Brain microvascular endothelial cell (primary cell): ENCODE measurements around the gene HDAC8.

ENCODE experiments used
- DNase-seq: peaks from one replicate; pipeline ENCODE4 v3.0.0-alpha.2; 2020
- H3K27ac ChIP-seq: fragments of 250-450 bp; sonication (Bioruptor Pico); 2 replicates; pipeline ENCODE4 v1.5.1; 2020; ENCODE audit warnings: mild to moderate bottlenecking, moderate library complexity
- H3K27me3 ChIP-seq: fragments of 250-450 bp; sonication (Bioruptor Pico); replicated peaks from 2 replicates; pipeline ENCODE4 v1.5.1; 2020; ENCODE audit warnings: mild to moderate bottlenecking
- H3K36me3 ChIP-seq: fragments of 250-450 bp; sonication (Bioruptor Pico); replicated peaks from 2 replicates; pipeline ENCODE4 v1.5.1; 2020; ENCODE audit warnings: mild to moderate bottlenecking
- H3K4me3 ChIP-seq: 2 replicates; pipeline ENCODE4 v1.5.1; 2011; ENCODE audit warnings: low read depth, mild to moderate bottlenecking, control low read depth, low read length, moderate library complexity
- CTCF ChIP-seq: IDR thresholded peaks from 2 replicates; pipeline ENCODE4 v1.5.1; 2011; ENCODE audit warnings: low read depth, mild to moderate bottlenecking, moderate library complexity, low read length, control low read depth, inconsistent platforms; ENCODE audit errors: missing control alignments
- in situ Hi-C: cut with HindIII; loops from 2 replicates; pipeline ENCODE4 v1.10.0; 2017; ENCODE audit warnings: low sequenced_read_pairs, low pct_ligation_motif_present

Gene HDAC8

GRCh38 chrX:72352786-72353185 is 219.9 kb downstream of the HDAC8 start:
- TF ChIP-seq CTCF, result no peak
- Histone ChIP-seq H3K4me3 (no peak overlapping the region), H3K27ac (no peak overlapping the region), H3K36me3 (no peaks in the 10 kb centered on the region), H3K27me3 (peaks cover 13% of the 10 kb centered on the region)
- in situ Hi-C loops, result no loop called here
- DNase-seq, result no peak

- no peak overlapping the region for H3K4me3 ChIP-seq
- DNase-seq, result no peak
These were observed 220.9 kb downstream of the HDAC8 start for GRCh38 chrX:72351606-72352334.

GRCh38 chrX:72349190-72349589 is 223.5 kb downstream of the HDAC8 start:
- DNase-seq, result no peak
- in situ Hi-C loops, result no loop called here

More at GRCh38 chrX:72351606-72352334, 220.9 kb downstream of the HDAC8 start:
- TF ChIP-seq CTCF, result no peak
- H3K36me3 ChIP-seq, result no peaks in the 10 kb centered on the region
- in situ Hi-C loops, result no loop called here
- no peak overlapping the region for H3K27ac ChIP-seq
- peaks cover 14% of the 10 kb centered on the region for H3K27me3 ChIP-seq

GRCh38 chrX:72348247-72348979 is 224.2 kb downstream of the HDAC8 start:
- no peak overlapping the region for H3K4me3 ChIP-seq
- in situ Hi-C loops, result no loop called here
- H3K27me3 ChIP-seq, result peaks cover 6% of the 10 kb centered on the region
- DNase-seq, result no peak
- no peak for TF ChIP-seq CTCF
- H3K36me3 ChIP-seq, result no peaks in the 10 kb centered on the region
- no peak overlapping the region for H3K27ac ChIP-seq

More at GRCh38 chrX:72349190-72349589, 223.5 kb downstream of the HDAC8 start:
- TF ChIP-seq CTCF, result no peak
- Histone ChIP-seq H3K36me3 (no peaks in the 10 kb centered on the region), H3K27me3 (peaks cover 10% of the 10 kb centered on the region), H3K27ac (no peak overlapping the region), H3K4me3 (no peak overlapping the region)

GRCh38 chrX:72347366-72347765 is 225.3 kb downstream of the HDAC8 start:
- peaks cover 6% of the 10 kb centered on the region for H3K27me3 ChIP-seq
- H3K4me3 ChIP-seq, result no peak overlapping the region
- DNase-seq, result no peak
- H3K36me3 ChIP-seq, result no peaks in the 10 kb centered on the region
- in situ Hi-C loops, result no loop called here
- no peak for TF ChIP-seq CTCF
- H3K27ac ChIP-seq, result no peak overlapping the region
